Osteoblast (primary cell): ENCODE measurements around the gene CAMK2G. TPM values are rescaled to one million over a fixed set of nuclear protein-coding genes. Genes with fewer than 3 reads are reported as not detected.

Source experiments
- DNase-seq: peaks from one replicate; pipeline ENCODE4 v3.0.0; 2011; ENCODE audit warnings: low spot score, mixed read lengths; ENCODE audit not compliant: insufficient read length; ENCODE audit errors: missing footprints
- H2AFZ ChIP-seq: 2 replicates; pipeline ENCODE4 v1.6.0; 2011; ENCODE audit warnings: mild to moderate bottlenecking, low read length
- H3K27ac ChIP-seq: 2 replicates; pipeline ENCODE4 v1.5.1; 2011; ENCODE audit warnings: mild to moderate bottlenecking, low read depth, low read length, moderate library complexity
- H3K27me3 ChIP-seq: 2 replicates; pipeline ENCODE4 v1.6.0; 2012; ENCODE audit warnings: mild to moderate bottlenecking, control low read depth, inconsistent platforms, low read length, moderate library complexity; ENCODE audit not compliant: insufficient read depth
- H3K36me3 ChIP-seq: 2 replicates; pipeline ENCODE4 v1.5.1; 2011; ENCODE audit warnings: mild to moderate bottlenecking, low read length, control low read depth, moderate library complexity; ENCODE audit not compliant: insufficient read depth
- H3K4me1 ChIP-seq: 2 replicates; pipeline ENCODE4 v1.5.1; 2011; ENCODE audit warnings: mild to moderate bottlenecking, low read length, control low read depth, moderate library complexity; ENCODE audit not compliant: insufficient read depth
- H3K4me2 ChIP-seq: 2 replicates; pipeline ENCODE4 v1.6.0; 2011; ENCODE audit warnings: mild to moderate bottlenecking, low read length; ENCODE audit not compliant: insufficient read depth
- H3K4me3 ChIP-seq: fragments of 200-600 bp; sonication (generic); 3 replicates; pipeline ENCODE4 v1.5.1; 2012; ENCODE audit warnings: mild to moderate bottlenecking, low read length, inconsistent platforms; ENCODE audit not compliant: insufficient read depth
- H3K79me2 ChIP-seq: 2 replicates; pipeline ENCODE4 v1.6.0; 2012; ENCODE audit warnings: mild to moderate bottlenecking, low read length, control low read depth, inconsistent platforms; ENCODE audit not compliant: insufficient read depth
- H3K9me3 ChIP-seq: 2 replicates; pipeline ENCODE4 v1.5.1; 2011; ENCODE audit warnings: low read depth, low read length, control low read depth
- H4K20me1 ChIP-seq: 2 replicates; pipeline ENCODE4 v1.6.0; 2012; ENCODE audit warnings: mild to moderate bottlenecking, low read length, control low read depth; ENCODE audit not compliant: insufficient read depth
- total RNA-seq: library from RNA; depleted of rRNA; stranded (reverse); fragments of >200 nt; gene quantifications from 2 replicates; pipeline ENCODE4 v1.2.3, GENCODE V29; 2012
- TF ChIP-seq, protein P1 (sequence below): IDR thresholded peaks from 2 replicates; pipeline ENCODE4 v1.5.1; 2011; ENCODE audit warnings: mild to moderate bottlenecking, low read depth, low read length, moderate library complexity; ENCODE audit errors: extremely low read depth

The CAMK2G gene
- total RNA-seq, 1 donor: 22.4 TPM

DNA sequence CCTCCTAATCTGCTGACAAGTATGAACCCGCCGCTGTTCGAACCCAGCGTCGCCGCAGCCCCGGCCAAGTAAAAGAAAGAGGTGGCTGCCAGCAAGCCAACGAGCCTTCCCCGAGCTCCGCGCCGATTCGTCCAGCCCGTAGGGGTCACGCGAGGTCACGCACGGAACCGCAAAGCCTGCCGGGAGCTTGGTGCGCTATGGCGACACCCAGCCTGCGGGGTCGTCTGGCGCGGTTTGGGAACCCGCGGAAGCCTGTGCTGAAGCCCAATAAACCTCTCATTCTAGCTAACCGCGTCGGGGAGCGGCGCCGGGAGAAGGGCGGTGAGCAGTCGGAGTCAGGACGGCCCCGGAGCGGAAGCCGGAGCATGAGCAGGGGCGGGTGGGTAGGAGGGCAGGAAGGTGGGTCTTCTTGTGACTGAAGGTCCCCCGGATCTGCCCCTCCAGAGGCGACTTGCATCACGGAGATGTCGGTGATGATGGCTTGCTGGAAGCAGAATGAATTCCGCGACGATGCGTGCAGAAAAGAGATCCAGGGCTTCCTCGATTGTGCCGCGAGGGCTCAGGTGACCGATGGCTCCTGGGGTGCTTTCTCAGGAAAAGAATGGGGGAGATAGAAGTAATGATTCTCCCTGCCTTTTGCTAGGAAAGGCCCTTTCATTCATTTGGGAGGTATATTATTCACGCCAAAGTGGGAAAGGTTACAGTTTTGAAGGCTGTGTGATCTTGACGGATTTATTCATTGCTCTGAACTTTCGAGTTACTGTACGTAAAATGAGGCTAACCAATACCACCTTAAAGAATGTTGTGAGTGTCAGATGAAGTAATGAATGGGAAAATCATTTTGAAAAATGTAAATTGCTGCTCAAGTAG is 92.2 kb downstream of the CAMK2G start, which contains the start of gene CHCHD1:
Gene CHCHD1, plus strand, starts transcription at position 170 of the 870 bp plus-strand sequence. Its CDS starts 28 bp downstream, at position 198.
- H3K27me3 ChIP-seq: no peaks in the 10 kb centered on the region
- H3K36me3 ChIP-seq: peaks cover 21% of the 10 kb centered on the region
- TF ChIP-seq, protein P1, sequence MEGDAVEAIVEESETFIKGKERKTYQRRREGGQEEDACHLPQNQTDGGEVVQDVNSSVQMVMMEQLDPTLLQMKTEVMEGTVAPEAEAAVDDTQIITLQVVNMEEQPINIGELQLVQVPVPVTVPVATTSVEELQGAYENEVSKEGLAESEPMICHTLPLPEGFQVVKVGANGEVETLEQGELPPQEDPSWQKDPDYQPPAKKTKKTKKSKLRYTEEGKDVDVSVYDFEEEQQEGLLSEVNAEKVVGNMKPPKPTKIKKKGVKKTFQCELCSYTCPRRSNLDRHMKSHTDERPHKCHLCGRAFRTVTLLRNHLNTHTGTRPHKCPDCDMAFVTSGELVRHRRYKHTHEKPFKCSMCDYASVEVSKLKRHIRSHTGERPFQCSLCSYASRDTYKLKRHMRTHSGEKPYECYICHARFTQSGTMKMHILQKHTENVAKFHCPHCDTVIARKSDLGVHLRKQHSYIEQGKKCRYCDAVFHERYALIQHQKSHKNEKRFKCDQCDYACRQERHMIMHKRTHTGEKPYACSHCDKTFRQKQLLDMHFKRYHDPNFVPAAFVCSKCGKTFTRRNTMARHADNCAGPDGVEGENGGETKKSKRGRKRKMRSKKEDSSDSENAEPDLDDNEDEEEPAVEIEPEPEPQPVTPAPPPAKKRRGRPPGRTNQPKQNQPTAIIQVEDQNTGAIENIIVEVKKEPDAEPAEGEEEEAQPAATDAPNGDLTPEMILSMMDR: no peak
- H3K9me3 ChIP-seq: no peaks in the 10 kb centered on the region
- H2AFZ ChIP-seq: peak within 1 kb of the TSS; percentile 79
- H3K4me3 ChIP-seq: peak within 1 kb of the TSS; percentile 86
- H3K4me2 ChIP-seq: peak within 1 kb of the TSS; percentile 94
- H4K20me1 ChIP-seq: peaks cover 12% of the 10 kb centered on the region
- peaks cover 34% of the 10 kb centered on the region for H3K4me1 ChIP-seq
- peak; percentile 98 for DNase-seq
- peaks cover 76% of the 10 kb centered on the region for H3K79me2 ChIP-seq
- peak within 1 kb of the TSS; percentile 72 for H3K27ac ChIP-seq

DNA sequence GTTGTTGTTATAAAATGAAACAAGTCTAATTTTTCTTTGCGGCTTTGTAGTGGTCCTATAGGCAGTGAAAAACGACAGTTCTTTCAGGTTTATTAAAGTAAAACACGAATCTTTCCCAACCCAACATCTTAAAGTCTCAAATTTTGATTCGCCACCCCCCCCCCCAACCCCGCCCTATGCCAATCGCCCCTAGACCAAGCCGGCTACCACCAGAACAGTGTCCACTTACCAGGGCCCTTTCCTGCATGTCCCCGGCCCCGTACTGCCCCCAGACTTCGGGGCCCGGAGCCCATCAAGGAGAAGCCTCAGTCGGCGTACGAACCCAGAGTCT is 92.8 kb downstream of the CAMK2G start:
- Histone ChIP-seq H3K36me3 (peaks cover 21% of the 10 kb centered on the region), H3K4me1 (peaks cover 30% of the 10 kb centered on the region), H3K4me2 (peak overlapping the region; percentile 94), H3K27ac (peak overlapping the region; percentile 72), H3K27me3 (no peaks in the 10 kb centered on the region), H3K9me3 (no peaks in the 10 kb centered on the region), H3K79me2 (peaks cover 75% of the 10 kb centered on the region), H4K20me1 (peaks cover 8% of the 10 kb centered on the region), H3K4me3 (peak overlapping the region; percentile 86), H2AFZ (peak overlapping the region; percentile 79)
- no peak for DNase-seq
- TF ChIP-seq, protein P1: no peak

DNA sequence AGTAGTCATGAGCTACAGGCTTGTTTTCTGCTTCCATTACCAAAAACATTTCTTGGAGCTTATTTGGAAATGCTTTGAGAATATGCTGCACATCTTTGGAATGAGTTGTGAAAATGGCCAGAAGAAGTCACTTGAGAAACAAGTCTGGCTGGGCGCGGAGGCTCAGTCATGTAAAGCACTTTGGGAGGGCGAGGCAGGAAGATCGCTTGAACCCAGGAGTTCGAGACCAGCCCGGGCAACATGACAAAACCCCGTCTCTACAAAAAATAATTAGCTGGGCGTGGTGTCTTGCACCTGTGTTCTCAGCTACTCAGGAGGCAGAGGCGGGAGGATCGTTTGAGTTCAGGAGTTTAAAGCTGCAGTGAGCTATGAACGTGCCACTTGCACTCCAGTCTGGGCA is 93.4 kb downstream of the CAMK2G start:
- TF ChIP-seq, protein P1: no peak
- peak overlapping the region; percentile 86 for H3K4me3 ChIP-seq
- H4K20me1 ChIP-seq: peaks cover 2% of the 10 kb centered on the region
- peaks cover 74% of the 10 kb centered on the region for H3K79me2 ChIP-seq
- H3K27ac ChIP-seq: peak overlapping the region; percentile 72
- H3K36me3 ChIP-seq: peaks cover 26% of the 10 kb centered on the region
- peaks cover 28% of the 10 kb centered on the region for H3K4me1 ChIP-seq
- no peak for DNase-seq
- H3K27me3 ChIP-seq: no peaks in the 10 kb centered on the region
- H3K9me3 ChIP-seq: no peaks in the 10 kb centered on the region
- H2AFZ ChIP-seq: no peak overlapping the region
- H3K4me2 ChIP-seq: peak overlapping the region; percentile 94

DNA sequence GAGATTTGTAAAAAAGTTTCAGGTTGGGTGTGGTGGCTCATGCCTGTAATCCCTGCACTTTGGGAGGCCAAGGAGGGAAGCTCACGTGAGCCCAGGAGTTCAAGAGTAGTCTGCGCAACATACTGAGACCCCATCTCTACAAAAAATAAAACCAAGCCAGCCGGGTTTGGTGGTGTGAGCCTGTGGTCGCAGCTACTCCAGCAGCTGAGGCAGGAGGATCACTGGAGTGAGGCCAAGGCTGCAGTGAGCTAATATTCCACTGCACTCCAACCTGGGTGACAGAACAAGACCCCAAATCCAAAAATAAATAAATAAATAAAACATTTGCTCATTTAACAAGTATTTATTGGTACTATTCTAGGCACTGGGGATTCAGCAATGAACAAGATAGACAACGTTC is 94.1 kb downstream of the CAMK2G start:
- H3K79me2 ChIP-seq: peaks cover 77% of the 10 kb centered on the region
- DNase-seq: no peak
- peaks cover 5% of the 10 kb centered on the region for H4K20me1 ChIP-seq
- no peaks in the 10 kb centered on the region for H3K27me3 ChIP-seq
- TF ChIP-seq, protein P1: no peak
- H3K9me3 ChIP-seq: no peaks in the 10 kb centered on the region
- peaks cover 32% of the 10 kb centered on the region for H3K36me3 ChIP-seq
- peak overlapping the region; percentile 94 for H3K4me2 ChIP-seq
- no peak overlapping the region for H3K4me3 ChIP-seq
- peaks cover 33% of the 10 kb centered on the region for H3K4me1 ChIP-seq
- H3K27ac ChIP-seq: peak overlapping the region; percentile 72
- no peak overlapping the region for H2AFZ ChIP-seq
